CD14-positive monocyte (primary cell): ENCODE measurements around the gene TRIP6. TPM values are rescaled to one million over a fixed set of nuclear protein-coding genes. Genes with fewer than 3 reads are reported as not detected.
A peak's percentile ranks its signal among the peaks of the same experiment; 100 is the strongest.

Experiments used
- DNase-seq, 3 donors: peaks; one replicate each; pipeline ENCODE4 v3.0.0-alpha.2; 2011 to 2022
- H2AFZ ChIP-seq: 2 replicates; pipeline ENCODE4 v1.6.0; 2012; ENCODE audit warnings: mild to moderate bottlenecking, low read depth, low read length, inconsistent platforms; ENCODE audit not compliant: insufficient read depth, poor library complexity, severe bottlenecking
- H3K27ac ChIP-seq, 2 donors: 1 replicate in 1 of 2; 2 replicates in 1 of 2; pipeline ENCODE4 v1.5.1; 2012 to 2013; ENCODE audit warnings: low read length in 2 of 2, control low read depth in 1 of 2, inconsistent platforms in 1 of 2, low read depth in 1 of 2, mild to moderate bottlenecking in 1 of 2
- H3K27me3 ChIP-seq, 2 donors: one replicate each; pipeline versions ENCODE4 v1.6.0 to v1.6.1; 2011 to 2013; ENCODE audit warnings: low read length in 2 of 2; ENCODE audit not compliant: control insufficient read depth in 2 of 2, insufficient read depth in 2 of 2
- H3K36me3 ChIP-seq, 2 donors: replicated peaks in 1 of 2; 1 replicate in 1 of 2; 2 replicates in 1 of 2; pipeline versions ENCODE4 v1.5.1 to v1.6.1; 2012 to 2013; ENCODE audit warnings: low read length in 2 of 2, control low read depth in 1 of 2, inconsistent platforms in 1 of 2, mild to moderate bottlenecking in 1 of 2; ENCODE audit not compliant: insufficient read depth in 2 of 2, control insufficient read depth in 1 of 2
- H3K4me1 ChIP-seq, 2 donors: 1 replicate in 1 of 2; 2 replicates in 1 of 2; pipeline versions ENCODE4 v1.5.1 to v1.6.1; 2012 to 2013; ENCODE audit warnings: low read length in 2 of 2, control low read depth in 1 of 2, inconsistent platforms in 1 of 2, mild to moderate bottlenecking in 1 of 2, moderate library complexity in 1 of 2; ENCODE audit not compliant: insufficient read depth in 2 of 2, control insufficient read depth in 1 of 2
- H3K4me2 ChIP-seq: replicated peaks from 2 replicates; pipeline ENCODE3; 2012; ENCODE audit warnings: low read length, moderate library complexity, mild to moderate bottlenecking; ENCODE audit not compliant: poor library complexity, severe bottlenecking; ENCODE audit errors: extremely low read depth
- H3K4me3 ChIP-seq, 3 experiments: fragments of 200-600 bp in 1 of 3; sonication (generic) in 1 of 3; replicated peaks in 1 of 3; 1 replicate in 2 of 3; 2 replicates in 1 of 3; pipeline ENCODE4 v1.5.1; 2011 to 2013; ENCODE audit warnings: low read length in 3 of 3, mild to moderate bottlenecking in 3 of 3, control low read depth in 2 of 3, low read depth in 2 of 3, inconsistent platforms in 1 of 3, moderate library complexity in 1 of 3
- H3K79me2 ChIP-seq: 2 replicates; pipeline ENCODE4 v1.6.0; 2012; ENCODE audit warnings: mild to moderate bottlenecking, control low read depth, inconsistent platforms, low read length, moderate library complexity; ENCODE audit not compliant: insufficient read depth
- H3K9ac ChIP-seq: 2 replicates; pipeline ENCODE4 v1.6.0; 2017; ENCODE audit warnings: low read length, mild to moderate bottlenecking; ENCODE audit not compliant: insufficient read depth, poor library complexity, severe bottlenecking
- H3K9me3 ChIP-seq, 2 donors: replicated peaks in 1 of 2; 1 replicate in 1 of 2; 2 replicates in 1 of 2; pipeline versions ENCODE4 v1.5.1 to v1.6.1; 2012 to 2013; ENCODE audit warnings: low read length in 2 of 2, control low read depth in 1 of 2; ENCODE audit not compliant: control insufficient read depth in 1 of 2, insufficient read depth in 1 of 2
- H4K20me1 ChIP-seq: 2 replicates; pipeline ENCODE4 v1.6.0; 2012; ENCODE audit warnings: mild to moderate bottlenecking, low read length, control low read depth, moderate library complexity; ENCODE audit not compliant: insufficient read depth
- H3K27ac Mint-ChIP-seq, 7 donors: one replicate each; pipeline ENCODE4 v1.8.0; 2020; ENCODE audit warnings: mild to moderate bottlenecking in 7 of 7, mixed read lengths in 7 of 7, moderate library complexity in 6 of 7, inconsistent platforms in 2 of 7
- H3K27me3 Mint-ChIP-seq, 3 donors: one replicate each; pipeline ENCODE4 v1.8.0; 2021 to 2022; ENCODE audit warnings: low read depth in 3 of 3, mild to moderate bottlenecking in 3 of 3, mixed read lengths in 3 of 3, moderate library complexity in 3 of 3, inconsistent platforms in 1 of 3
- H3K36me3 Mint-ChIP-seq, 2 donors: one replicate each; pipeline ENCODE4 v1.8.0; 2020; ENCODE audit warnings: mixed read lengths in 2 of 2, inconsistent platforms in 1 of 2, mild to moderate bottlenecking in 1 of 2
- H3K4me1 Mint-ChIP-seq: one replicate; pipeline ENCODE4 v1.8.0; 2020; ENCODE audit warnings: mild to moderate bottlenecking, mixed read lengths
- H3K4me3 Mint-ChIP-seq, 2 donors: one replicate each; pipeline ENCODE4 v1.8.0; 2020; ENCODE audit warnings: mild to moderate bottlenecking in 2 of 2, mixed read lengths in 2 of 2, moderate library complexity in 1 of 2
- H3K9me3 Mint-ChIP-seq, 7 donors: one replicate each; pipeline ENCODE4 v1.8.0; 2020 to 2022; ENCODE audit warnings: mixed read lengths in 7 of 7, mild to moderate bottlenecking in 6 of 7, moderate library complexity in 6 of 7, inconsistent platforms in 2 of 7
- CTCF ChIP-seq: fragments of 200-600 bp; IDR thresholded peaks from one replicate; pipeline ENCODE4 v1.8.0; 2022; ENCODE audit warnings: antibody characterized with exemption, mild to moderate bottlenecking
- WGBS: methylation state at CpG from one replicate; pipeline ENCODE4 v1.1.5; 2013; ENCODE audit warnings: missing lambda C conversion rate; ENCODE audit not compliant: insufficient coverage; 5-methylcytosine and 5-hydroxymethylcytosine counted together
- intact Hi-C, 2 donors: fragments of 100-400 bp; cut with micrococcal nuclease; formaldehyde crosslinking; loops; one replicate each; pipeline versions ENCODE4 v1.15.0 to v1.15.1; 2023
- polyA plus RNA-seq, 3 donors: library from polyadenylated mRNA; depleted of rRNA in 1 of 3; unstranded in 2 of 3; stranded (reverse) in 1 of 3; fragments of 300-500 nt in 2 of 3; fragments of >200 nt in 1 of 3; fragmentation: Illumina TruSeq in 2 of 3; gene quantifications; 1 replicate in 2 of 3; 2 replicates in 1 of 3; pipeline ENCODE4 v1.2.3, GENCODE V29; 2012 to 2021

TRIP6 gene
- polyA plus RNA-seq, 3 donors = 1.9 to 5.9 (median 5.8) TPM

- peaks cover 6 to 11% of the 10 kb centered on the region in 2 donors for H3K36me3 Mint-ChIP-seq
- Histone ChIP-seq H3K4me3 (peak overlapping the region in 1 of 3 experiments; percentile 73), H3K27me3 (peaks cover 24 to 55% of the 10 kb centered on the region in 2 donors), H3K4me2 (peak overlapping the region; percentile 90), H4K20me1 (no peaks in the 10 kb centered on the region), H3K9ac (no peak overlapping the region), H3K27ac (no peak overlapping the region), H2AFZ (no peak overlapping the region), H3K9me3 (peaks cover 0 to 4% of the 10 kb centered on the region in 2 donors), H3K36me3 (no peaks in the 10 kb centered on the region), H3K4me1 (peaks cover 32 to 40% of the 10 kb centered on the region in 2 donors), H3K79me2 (no peaks in the 10 kb centered on the region)
- intact Hi-C loops = no loop called here
- H3K4me3 Mint-ChIP-seq = peak overlapping the region in 1 of 2 donors; percentile 90
- no peak for DNase-seq
- H3K27ac Mint-ChIP-seq = no peak overlapping the region
- 85% methylated on average over 7 of the region's 16 CpGs for WGBS
- peaks cover 28% of the 10 kb centered on the region for H3K4me1 Mint-ChIP-seq
- H3K9me3 Mint-ChIP-seq = peaks cover 2 to 20% (median 14%) of the 10 kb centered on the region in 7 donors
- TF ChIP-seq CTCF = no peak
- peaks cover 55 to 62% (median 55%) of the 10 kb centered on the region in 3 donors for H3K27me3 Mint-ChIP-seq
These were observed 41.9 kb upstream of the TRIP6 start for GRCh38 chr7:100825215-100825671.

DNA sequence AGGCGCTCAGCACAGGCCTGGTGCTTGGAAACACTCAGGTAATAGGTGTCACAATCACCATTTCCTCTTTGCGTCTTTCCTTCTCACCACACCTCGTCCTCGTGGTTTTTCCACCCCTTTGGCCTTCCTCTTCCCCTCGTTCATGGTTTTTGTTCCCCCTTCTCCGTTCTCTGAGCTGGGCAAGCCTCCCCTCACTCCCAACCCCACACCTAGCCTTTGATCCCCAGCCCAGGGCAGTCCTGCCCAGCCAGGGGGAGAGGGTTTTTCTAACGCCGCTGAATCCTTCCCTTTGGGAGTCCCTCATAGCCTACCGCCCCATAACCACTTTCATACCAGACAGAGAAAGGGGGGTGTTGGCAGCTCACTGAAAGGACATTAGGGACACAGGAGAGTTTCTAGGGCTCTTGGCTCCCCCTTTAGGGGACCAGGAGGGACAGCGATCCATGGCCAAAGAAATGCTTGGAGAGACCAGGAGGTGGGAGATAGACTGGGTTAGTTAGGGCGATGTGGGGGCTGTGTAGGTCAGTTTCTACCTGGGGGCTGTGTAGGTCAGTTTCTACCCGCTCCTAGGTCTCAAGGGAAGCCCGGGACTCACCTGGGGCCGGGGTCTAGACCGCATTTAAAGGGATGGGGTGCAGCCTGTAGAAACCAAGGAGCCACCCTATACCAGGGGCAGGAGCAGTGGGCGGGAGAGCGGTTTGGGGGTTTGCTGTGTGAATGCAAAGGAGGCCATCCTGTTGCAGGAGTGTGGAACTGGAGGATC is 41.3 kb upstream of the TRIP6 start:
- H4K20me1 ChIP-seq = no peaks in the 10 kb centered on the region

More for the DNA sequence above, 41.3 kb upstream of the TRIP6 start:
- Mint-ChIP-seq H3K9me3 (peaks cover 2 to 20% (median 14%) of the 10 kb centered on the region in 7 donors), H3K4me1 (peaks cover 28% of the 10 kb centered on the region), H3K36me3 (peaks cover 6 to 11% of the 10 kb centered on the region in 2 donors), H3K4me3 (peak overlapping the region; percentile 67 to 90), H3K27me3 (peaks cover 58 to 67% (median 60%) of the 10 kb centered on the region in 3 donors), H3K27ac (peak overlapping the region in 1 of 7 donors; percentile 18)
- Histone ChIP-seq H2AFZ (no peak overlapping the region), H3K4me1 (peaks cover 32 to 40% of the 10 kb centered on the region in 2 donors), H3K27me3 (peaks cover 24 to 62% of the 10 kb centered on the region in 2 donors), H3K27ac (no peak overlapping the region), H3K4me2 (peak overlapping the region; percentile 90), H3K4me3 (peak overlapping the region in 1 of 3 experiments; percentile 73), H3K36me3 (no peaks in the 10 kb centered on the region), H3K79me2 (no peaks in the 10 kb centered on the region), H3K9ac (no peak overlapping the region), H3K9me3 (peaks cover 0 to 4% of the 10 kb centered on the region in 2 donors)
- WGBS = 10% methylated on average over 6 of the region's 17 CpGs
- TF ChIP-seq CTCF = peak; percentile 12
- DNase-seq = peak in 1 of 3 donors; percentile 4
- intact Hi-C loops = no loop called here
